ENCODE data around the gene FES.

GRCh38 chr15:90836296-90836871 is 47.9 kb upstream of the FES start:
- no peak for TF ChIP-seq GATA2 (IDR thresholded peaks at IDR 0.05; ENCODE audit: low read depth, low read length)
- no peak for TF ChIP-seq GATA3 (IDR thresholded peaks at IDR 0.05; ENCODE audit: low read depth, low read length)
